CD14-positive monocyte (primary cell): ENCODE measurements around the gene ACTRT2. TPM values are rescaled to one million over a fixed set of nuclear protein-coding genes. Genes with fewer than 3 reads are reported as not detected.

ENCODE experiments used
- DNase-seq, 3 donors: peaks; one replicate each; pipeline ENCODE4 v3.0.0-alpha.2; 2011 to 2022
- H2AFZ ChIP-seq: 2 replicates; pipeline ENCODE4 v1.6.0; 2012; ENCODE audit warnings: mild to moderate bottlenecking, low read depth, low read length, inconsistent platforms; ENCODE audit not compliant: insufficient read depth, poor library complexity, severe bottlenecking
- H3K27ac ChIP-seq, 2 donors: 1 replicate in 1 of 2; 2 replicates in 1 of 2; pipeline ENCODE4 v1.5.1; 2012 to 2013; ENCODE audit warnings: low read length in 2 of 2, control low read depth in 1 of 2, inconsistent platforms in 1 of 2, low read depth in 1 of 2, mild to moderate bottlenecking in 1 of 2
- H3K27me3 ChIP-seq, 2 donors: one replicate each; pipeline versions ENCODE4 v1.6.0 to v1.6.1; 2011 to 2013; ENCODE audit warnings: low read length in 2 of 2; ENCODE audit not compliant: control insufficient read depth in 2 of 2, insufficient read depth in 2 of 2
- H3K36me3 ChIP-seq, 2 donors: replicated peaks in 1 of 2; 1 replicate in 1 of 2; 2 replicates in 1 of 2; pipeline versions ENCODE4 v1.5.1 to v1.6.1; 2012 to 2013; ENCODE audit warnings: low read length in 2 of 2, control low read depth in 1 of 2, inconsistent platforms in 1 of 2, mild to moderate bottlenecking in 1 of 2; ENCODE audit not compliant: insufficient read depth in 2 of 2, control insufficient read depth in 1 of 2
- H3K4me1 ChIP-seq, 2 donors: 1 replicate in 1 of 2; 2 replicates in 1 of 2; pipeline versions ENCODE4 v1.5.1 to v1.6.1; 2012 to 2013; ENCODE audit warnings: low read length in 2 of 2, control low read depth in 1 of 2, inconsistent platforms in 1 of 2, mild to moderate bottlenecking in 1 of 2, moderate library complexity in 1 of 2; ENCODE audit not compliant: insufficient read depth in 2 of 2, control insufficient read depth in 1 of 2
- H3K4me2 ChIP-seq: replicated peaks from 2 replicates; pipeline ENCODE3; 2012; ENCODE audit warnings: low read length, moderate library complexity, mild to moderate bottlenecking; ENCODE audit not compliant: poor library complexity, severe bottlenecking; ENCODE audit errors: extremely low read depth
- H3K4me3 ChIP-seq, 3 experiments: fragments of 200-600 bp in 1 of 3; sonication (generic) in 1 of 3; replicated peaks in 1 of 3; 1 replicate in 2 of 3; 2 replicates in 1 of 3; pipeline ENCODE4 v1.5.1; 2011 to 2013; ENCODE audit warnings: low read length in 3 of 3, mild to moderate bottlenecking in 3 of 3, control low read depth in 2 of 3, low read depth in 2 of 3, inconsistent platforms in 1 of 3, moderate library complexity in 1 of 3
- H3K79me2 ChIP-seq: 2 replicates; pipeline ENCODE4 v1.6.0; 2012; ENCODE audit warnings: mild to moderate bottlenecking, control low read depth, inconsistent platforms, low read length, moderate library complexity; ENCODE audit not compliant: insufficient read depth
- H3K9ac ChIP-seq: 2 replicates; pipeline ENCODE4 v1.6.0; 2017; ENCODE audit warnings: low read length, mild to moderate bottlenecking; ENCODE audit not compliant: insufficient read depth, poor library complexity, severe bottlenecking
- H3K9me3 ChIP-seq, 2 donors: replicated peaks in 1 of 2; 1 replicate in 1 of 2; 2 replicates in 1 of 2; pipeline versions ENCODE4 v1.5.1 to v1.6.1; 2012 to 2013; ENCODE audit warnings: low read length in 2 of 2, control low read depth in 1 of 2; ENCODE audit not compliant: control insufficient read depth in 1 of 2, insufficient read depth in 1 of 2
- H4K20me1 ChIP-seq: 2 replicates; pipeline ENCODE4 v1.6.0; 2012; ENCODE audit warnings: mild to moderate bottlenecking, low read length, control low read depth, moderate library complexity; ENCODE audit not compliant: insufficient read depth
- H3K27ac Mint-ChIP-seq, 7 donors: one replicate each; pipeline ENCODE4 v1.8.0; 2020; ENCODE audit warnings: mild to moderate bottlenecking in 7 of 7, mixed read lengths in 7 of 7, moderate library complexity in 6 of 7, inconsistent platforms in 2 of 7
- H3K27me3 Mint-ChIP-seq, 3 donors: one replicate each; pipeline ENCODE4 v1.8.0; 2021 to 2022; ENCODE audit warnings: low read depth in 3 of 3, mild to moderate bottlenecking in 3 of 3, mixed read lengths in 3 of 3, moderate library complexity in 3 of 3, inconsistent platforms in 1 of 3
- H3K36me3 Mint-ChIP-seq, 2 donors: one replicate each; pipeline ENCODE4 v1.8.0; 2020; ENCODE audit warnings: mixed read lengths in 2 of 2, inconsistent platforms in 1 of 2, mild to moderate bottlenecking in 1 of 2
- H3K4me1 Mint-ChIP-seq: one replicate; pipeline ENCODE4 v1.8.0; 2020; ENCODE audit warnings: mild to moderate bottlenecking, mixed read lengths
- H3K4me3 Mint-ChIP-seq, 2 donors: one replicate each; pipeline ENCODE4 v1.8.0; 2020; ENCODE audit warnings: mild to moderate bottlenecking in 2 of 2, mixed read lengths in 2 of 2, moderate library complexity in 1 of 2
- H3K9me3 Mint-ChIP-seq, 7 donors: one replicate each; pipeline ENCODE4 v1.8.0; 2020 to 2022; ENCODE audit warnings: mixed read lengths in 7 of 7, mild to moderate bottlenecking in 6 of 7, moderate library complexity in 6 of 7, inconsistent platforms in 2 of 7
- WGBS: methylation state at CpG from one replicate; pipeline ENCODE4 v1.1.5; 2013; ENCODE audit warnings: missing lambda C conversion rate; ENCODE audit not compliant: insufficient coverage; 5-methylcytosine and 5-hydroxymethylcytosine counted together
- intact Hi-C, 2 donors: fragments of 100-400 bp; cut with micrococcal nuclease; formaldehyde crosslinking; loops; one replicate each; pipeline versions ENCODE4 v1.15.0 to v1.15.1; 2023
- polyA plus RNA-seq, 3 donors: library from polyadenylated mRNA; depleted of rRNA in 1 of 3; unstranded in 2 of 3; stranded (reverse) in 1 of 3; fragments of 300-500 nt in 2 of 3; fragments of >200 nt in 1 of 3; fragmentation: Illumina TruSeq in 2 of 3; gene quantifications; 1 replicate in 2 of 3; 2 replicates in 1 of 3; pipeline ENCODE4 v1.2.3, GENCODE V29; 2012 to 2021
- TF ChIP-seq, protein P1 (sequence below): fragments of 200-600 bp; IDR thresholded peaks from one replicate; pipeline ENCODE4 v1.8.0; 2022; ENCODE audit warnings: antibody characterized with exemption, mild to moderate bottlenecking

Gene ACTRT2
- polyA plus RNA-seq, 3 donors, result not detected

- Mint-ChIP-seq H3K27ac (no peak overlapping the region), H3K4me1 (no peaks in the 10 kb centered on the region), H3K27me3 (peaks cover 4 to 8% (median 5%) of the 10 kb centered on the region in 3 donors), H3K4me3 (no peak overlapping the region), H3K36me3 (no peaks in the 10 kb centered on the region), H3K9me3 (no peaks in the 10 kb centered on the region)
- intact Hi-C loops, result no loop called here
- DNase-seq, result no peak
- no peak overlapping the region for H3K4me2 ChIP-seq
- H2AFZ ChIP-seq, result no peak overlapping the region
- 91% methylated on average over 13 of the region's 21 CpGs for WGBS
- no peaks in the 10 kb centered on the region for H3K36me3 ChIP-seq
- no peaks in the 10 kb centered on the region for H3K79me2 ChIP-seq
- no peaks in the 10 kb centered on the region for H3K9me3 ChIP-seq
- TF ChIP-seq, protein P1, sequence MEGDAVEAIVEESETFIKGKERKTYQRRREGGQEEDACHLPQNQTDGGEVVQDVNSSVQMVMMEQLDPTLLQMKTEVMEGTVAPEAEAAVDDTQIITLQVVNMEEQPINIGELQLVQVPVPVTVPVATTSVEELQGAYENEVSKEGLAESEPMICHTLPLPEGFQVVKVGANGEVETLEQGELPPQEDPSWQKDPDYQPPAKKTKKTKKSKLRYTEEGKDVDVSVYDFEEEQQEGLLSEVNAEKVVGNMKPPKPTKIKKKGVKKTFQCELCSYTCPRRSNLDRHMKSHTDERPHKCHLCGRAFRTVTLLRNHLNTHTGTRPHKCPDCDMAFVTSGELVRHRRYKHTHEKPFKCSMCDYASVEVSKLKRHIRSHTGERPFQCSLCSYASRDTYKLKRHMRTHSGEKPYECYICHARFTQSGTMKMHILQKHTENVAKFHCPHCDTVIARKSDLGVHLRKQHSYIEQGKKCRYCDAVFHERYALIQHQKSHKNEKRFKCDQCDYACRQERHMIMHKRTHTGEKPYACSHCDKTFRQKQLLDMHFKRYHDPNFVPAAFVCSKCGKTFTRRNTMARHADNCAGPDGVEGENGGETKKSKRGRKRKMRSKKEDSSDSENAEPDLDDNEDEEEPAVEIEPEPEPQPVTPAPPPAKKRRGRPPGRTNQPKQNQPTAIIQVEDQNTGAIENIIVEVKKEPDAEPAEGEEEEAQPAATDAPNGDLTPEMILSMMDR, result no peak
- H3K4me1 ChIP-seq, result no peaks in the 10 kb centered on the region
- no peaks in the 10 kb centered on the region for H4K20me1 ChIP-seq
- no peaks in the 10 kb centered on the region for H3K27me3 ChIP-seq
- no peak overlapping the region for H3K9ac ChIP-seq
- H3K27ac ChIP-seq, result no peak overlapping the region
- H3K4me3 ChIP-seq, result no peak overlapping the region
Measured at GRCh38 chr1:3032371-3033039, 11.2 kb downstream of the ACTRT2 start.

- H3K27me3 Mint-ChIP-seq, result peaks cover 2 to 8% (median 4%) of the 10 kb centered on the region in 3 donors
- H3K4me1 Mint-ChIP-seq, result no peaks in the 10 kb centered on the region
- Histone ChIP-seq H3K4me1 (no peaks in the 10 kb centered on the region), H3K36me3 (no peaks in the 10 kb centered on the region), H3K4me2 (no peak overlapping the region), H4K20me1 (no peaks in the 10 kb centered on the region), H3K27me3 (no peaks in the 10 kb centered on the region), H3K27ac (no peak overlapping the region), H2AFZ (no peak overlapping the region), H3K9me3 (no peaks in the 10 kb centered on the region), H3K79me2 (no peaks in the 10 kb centered on the region), H3K9ac (no peak overlapping the region), H3K4me3 (no peak overlapping the region)
- TF ChIP-seq, protein P1, result no peak
- H3K36me3 Mint-ChIP-seq, result no peaks in the 10 kb centered on the region
- no peak overlapping the region for H3K27ac Mint-ChIP-seq
- no peak overlapping the region for H3K4me3 Mint-ChIP-seq
- H3K9me3 Mint-ChIP-seq, result no peaks in the 10 kb centered on the region
- no peak for DNase-seq
- intact Hi-C loops, result no loop called here
- WGBS, result 90% methylated on average over 13 of the region's 25 CpGs
Measured at GRCh38 chr1:3033040-3033789, 11.9 kb downstream of the ACTRT2 start.
